Measurements from ENCODE around the gene RMC1.
A peak's percentile ranks its signal among the peaks of the same experiment; 100 is the strongest.

Gene RMC1

GRCh38 chr18:23493654-23494053 is 9.7 kb upstream of the RMC1 start:
- TF ChIP-seq FOXP2 (optimal IDR thresholded peaks at IDR 0.05; ENCODE audit: control extremely low read depth, extremely low read length, insufficient read depth), result no peak
- TF ChIP-seq POLR2AphosphoS5 (IDR thresholded peaks at IDR 0.05; ENCODE audit: borderline replicate concordance, low read depth, low read length), result no peak
- TF ChIP-seq EZH2 (IDR thresholded peaks at IDR 0.05), result no peak
- Histone ChIP-seq H3K36me3 (ENCODE audit: insufficient read depth, low read length) (no peaks in the 10 kb centered on the region), H3K9ac (ENCODE audit: insufficient read length) (no peak overlapping the region), H3K9me3 (ENCODE audit: low read depth, low read length) (no peaks in the 10 kb centered on the region), H3K27ac (no peak overlapping the region), H3K4me3 (no peak overlapping the region)
- no peak for DNase-seq (ENCODE audit: low read depth, low spot score)

DNA sequence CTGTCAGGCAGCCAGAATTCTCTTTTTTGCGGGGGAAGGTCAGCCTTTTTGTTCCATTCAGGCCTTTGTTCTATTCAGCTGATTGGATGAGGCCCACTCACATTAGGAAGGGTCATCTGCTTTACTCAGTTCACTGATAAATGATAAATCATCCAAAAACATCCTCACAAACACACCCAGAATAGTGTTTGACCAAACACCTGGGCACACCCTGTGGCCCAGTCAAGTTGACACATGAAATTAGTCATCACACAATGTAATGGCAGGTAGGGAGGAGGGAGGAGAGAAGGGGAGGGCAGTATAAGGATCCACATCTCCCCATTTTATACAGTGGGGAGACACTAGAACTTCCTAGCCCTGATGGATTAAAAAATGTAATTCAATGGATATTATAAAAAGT is 8.3 kb upstream of the RMC1 start:
- Histone ChIP-seq H3K9me3 (ENCODE audit: low read depth, low read length) (no peaks in the 10 kb centered on the region), H3K27ac (no peak overlapping the region), H3K36me3 (ENCODE audit: insufficient read depth, low read length) (no peaks in the 10 kb centered on the region), H3K4me3 (no peak overlapping the region), H3K9ac (ENCODE audit: insufficient read length) (no peak overlapping the region)
- TF ChIP-seq EZH2 (IDR thresholded peaks at IDR 0.05) (no peak), POLR2AphosphoS5 (IDR thresholded peaks at IDR 0.05; ENCODE audit: borderline replicate concordance, low read depth, low read length) (no peak), FOXP2 (optimal IDR thresholded peaks at IDR 0.05; ENCODE audit: control extremely low read depth, extremely low read length, insufficient read depth) (no peak)
- no peak for DNase-seq (ENCODE audit: low read depth, low spot score)

DNA sequence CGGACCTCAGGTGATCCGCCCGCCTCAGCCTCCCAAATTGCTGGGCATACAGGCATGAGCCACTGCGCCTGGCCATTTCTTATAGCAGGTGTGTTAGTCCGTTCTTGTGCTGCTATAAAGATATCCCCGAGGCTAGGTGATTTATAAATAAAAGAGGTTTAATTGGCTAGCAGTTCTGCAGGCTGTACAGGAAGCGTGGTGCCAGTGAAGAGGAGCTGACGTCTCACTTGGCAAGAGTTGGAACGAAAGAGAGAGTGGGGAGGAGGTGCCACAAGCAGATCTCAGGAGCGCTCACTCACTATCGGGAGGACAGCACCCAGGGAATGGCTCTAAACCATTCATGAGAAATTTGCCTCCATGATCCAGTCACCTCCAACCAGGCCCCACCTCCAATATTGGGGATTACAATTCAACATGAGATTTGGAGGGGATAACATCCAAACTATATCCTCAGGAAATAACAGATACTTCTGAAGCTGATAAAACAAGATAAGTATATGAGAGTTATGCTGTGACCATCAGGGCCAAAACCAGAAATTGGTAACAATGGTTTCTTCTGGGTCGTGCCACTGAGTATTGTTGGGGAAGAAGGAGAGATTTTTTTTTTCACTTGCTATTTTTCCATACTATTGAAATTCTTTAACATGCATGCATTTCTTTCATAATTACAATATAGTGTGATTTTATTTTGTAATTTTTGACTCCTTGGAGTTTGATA is 7.4 kb upstream of the RMC1 start:
- no peak overlapping the region for H3K4me3 ChIP-seq
- TF ChIP-seq POLR2AphosphoS5 (IDR thresholded peaks at IDR 0.05; ENCODE audit: borderline replicate concordance, low read depth, low read length), result no peak
- no peak for TF ChIP-seq EZH2 (IDR thresholded peaks at IDR 0.05)
- no peak for TF ChIP-seq FOXP2 (optimal IDR thresholded peaks at IDR 0.05; ENCODE audit: control extremely low read depth, extremely low read length, insufficient read depth)
- no peaks in the 10 kb centered on the region for H3K9me3 ChIP-seq (ENCODE audit: low read depth, low read length)

DNA sequence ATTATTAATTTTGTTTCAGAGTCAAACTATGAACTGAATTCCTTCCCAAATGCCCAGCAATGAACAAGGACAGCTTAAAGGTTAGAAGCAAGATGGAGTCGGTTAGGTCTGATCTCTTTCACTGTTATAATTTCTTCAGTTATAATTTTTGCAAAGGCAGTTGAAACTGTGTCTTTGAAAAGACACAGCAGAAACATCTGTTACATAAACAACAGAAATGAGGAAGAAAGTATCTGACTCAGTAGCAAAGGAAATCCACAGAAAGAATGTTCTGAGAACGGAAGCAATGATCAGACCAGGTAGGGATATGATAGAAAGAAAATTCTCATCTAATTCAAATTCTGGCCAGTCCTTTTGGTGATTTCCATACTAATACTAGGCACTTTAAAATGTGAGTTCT is 5.2 kb upstream of the RMC1 start:
- Histone ChIP-seq H3K27ac (no peak overlapping the region), H3K36me3 (ENCODE audit: insufficient read depth, low read length) (no peaks in the 10 kb centered on the region), H3K9ac (ENCODE audit: insufficient read length) (no peak overlapping the region), H3K9me3 (ENCODE audit: low read depth, low read length) (no peaks in the 10 kb centered on the region), H3K4me3 (no peak overlapping the region)
- no peak for TF ChIP-seq POLR2AphosphoS5 (IDR thresholded peaks at IDR 0.05; ENCODE audit: borderline replicate concordance, low read depth, low read length)
- no peak for TF ChIP-seq FOXP2 (optimal IDR thresholded peaks at IDR 0.05; ENCODE audit: control extremely low read depth, extremely low read length, insufficient read depth)
- no peak for TF ChIP-seq EZH2 (IDR thresholded peaks at IDR 0.05)
- no peak for DNase-seq (ENCODE audit: low read depth, low spot score)

More for the DNA sequence above, 7.4 kb upstream of the RMC1 start:
- DNase-seq (ENCODE audit: low read depth, low spot score), result no peak
- H3K27ac ChIP-seq, result no peak overlapping the region
- H3K9ac ChIP-seq (ENCODE audit: insufficient read length), result no peak overlapping the region
- H3K36me3 ChIP-seq (ENCODE audit: insufficient read depth, low read length), result no peaks in the 10 kb centered on the region

GRCh38 chr18:23498877-23499276 is 4.4 kb upstream of the RMC1 start:
- Histone ChIP-seq H3K36me3 (ENCODE audit: insufficient read depth, low read length) (no peaks in the 10 kb centered on the region), H3K9ac (ENCODE audit: insufficient read length) (no peak overlapping the region), H3K4me3 (no peak overlapping the region), H3K27ac (no peak overlapping the region), H3K9me3 (ENCODE audit: low read depth, low read length) (no peaks in the 10 kb centered on the region)
- TF ChIP-seq FOXP2 (optimal IDR thresholded peaks at IDR 0.05; ENCODE audit: control extremely low read depth, extremely low read length, insufficient read depth) (no peak), POLR2AphosphoS5 (IDR thresholded peaks at IDR 0.05; ENCODE audit: borderline replicate concordance, low read depth, low read length) (no peak), EZH2 (IDR thresholded peaks at IDR 0.05) (no peak)
- peak; percentile 48 for DNase-seq (ENCODE audit: low read depth, low spot score)

DNA sequence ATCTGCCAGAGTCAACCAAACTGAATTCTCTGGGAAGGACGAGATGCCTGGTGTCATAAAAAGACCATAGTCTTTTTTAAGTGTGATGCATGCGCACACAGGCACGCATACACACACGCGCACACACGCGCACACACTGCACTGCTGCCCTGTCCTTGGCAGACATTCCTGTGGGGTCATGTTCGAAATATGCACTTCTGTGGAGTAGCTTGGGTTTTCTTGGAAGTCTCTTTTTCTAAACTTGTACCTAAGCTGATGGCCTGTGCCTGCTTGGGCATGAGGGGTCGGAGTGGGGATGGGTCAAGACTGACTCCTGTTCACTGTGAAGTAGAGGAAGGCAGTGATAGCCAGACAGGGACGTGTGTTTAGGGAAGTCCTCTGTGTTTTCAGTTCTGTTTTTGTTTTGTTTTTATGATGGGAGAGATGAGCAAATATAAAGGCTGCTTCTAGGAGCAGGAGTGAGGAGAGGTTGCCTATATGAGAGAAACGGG is 4.0 kb upstream of the RMC1 start:
- no peaks in the 10 kb centered on the region for H3K9me3 ChIP-seq (ENCODE audit: low read depth, low read length)
- H3K27ac ChIP-seq, result no peak overlapping the region
- no peaks in the 10 kb centered on the region for H3K36me3 ChIP-seq (ENCODE audit: insufficient read depth, low read length)
- no peak for TF ChIP-seq EZH2 (IDR thresholded peaks at IDR 0.05)
- TF ChIP-seq POLR2AphosphoS5 (IDR thresholded peaks at IDR 0.05; ENCODE audit: borderline replicate concordance, low read depth, low read length), result no peak
- TF ChIP-seq FOXP2 (optimal IDR thresholded peaks at IDR 0.05; ENCODE audit: control extremely low read depth, extremely low read length, insufficient read depth), result no peak
- H3K4me3 ChIP-seq, result no peak overlapping the region
- no peak for DNase-seq (ENCODE audit: low read depth, low spot score)
- no peak overlapping the region for H3K9ac ChIP-seq (ENCODE audit: insufficient read length)

- no peak overlapping the region for H3K9ac ChIP-seq (ENCODE audit: insufficient read length)
- no peak overlapping the region for H3K27ac ChIP-seq
- H3K4me3 ChIP-seq, result no peak overlapping the region
- no peaks in the 10 kb centered on the region for H3K9me3 ChIP-seq (ENCODE audit: low read depth, low read length)
- TF ChIP-seq POLR2AphosphoS5 (IDR thresholded peaks at IDR 0.05; ENCODE audit: borderline replicate concordance, low read depth, low read length), result no peak
- no peak for TF ChIP-seq FOXP2 (optimal IDR thresholded peaks at IDR 0.05; ENCODE audit: control extremely low read depth, extremely low read length, insufficient read depth)
- TF ChIP-seq EZH2 (IDR thresholded peaks at IDR 0.05), result no peak
- DNase-seq (ENCODE audit: low read depth, low spot score), result no peak
- H3K36me3 ChIP-seq (ENCODE audit: insufficient read depth, low read length), result no peaks in the 10 kb centered on the region
Measured at GRCh38 chr18:23501626-23502025, 1.7 kb upstream of the RMC1 start.

DNA sequence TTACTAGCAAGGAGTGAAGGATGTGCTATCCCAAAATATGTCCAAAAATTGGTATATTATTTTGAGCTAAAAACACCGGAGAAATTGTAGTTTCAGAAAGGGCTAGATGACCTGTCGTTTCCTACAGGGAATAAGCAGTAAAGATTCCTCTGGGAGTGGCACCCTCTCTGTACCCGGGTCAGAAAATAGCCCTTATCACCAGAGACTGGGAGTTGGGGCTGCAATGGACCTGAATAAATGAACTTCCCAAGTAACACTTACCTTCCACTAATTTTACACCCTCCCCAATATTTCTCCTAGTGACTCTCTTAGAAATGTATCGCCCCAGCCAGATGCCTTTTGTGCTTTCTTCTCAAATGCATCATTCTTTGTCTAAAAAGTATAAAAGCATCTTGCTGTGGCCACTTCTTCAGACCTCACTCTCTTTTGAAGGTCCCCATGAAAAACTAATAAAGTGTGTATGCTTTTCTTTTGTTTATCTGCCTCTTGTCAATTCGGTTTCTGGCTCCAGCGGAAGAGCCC is 734 bp upstream of the RMC1 start:
- no peak for DNase-seq (ENCODE audit: low read depth, low spot score)
- H3K27ac ChIP-seq, result 0 out of 2 replicates have a peak overlapping the region, but pooled peaks have one; percentile 42
- TF ChIP-seq EZH2 (IDR thresholded peaks at IDR 0.05) (no peak), POLR2AphosphoS5 (IDR thresholded peaks at IDR 0.05; ENCODE audit: borderline replicate concordance, low read depth, low read length) (no peak), FOXP2 (optimal IDR thresholded peaks at IDR 0.05; ENCODE audit: control extremely low read depth, extremely low read length, insufficient read depth) (no peak)

More for the DNA sequence above, 734 bp upstream of the RMC1 start:
- no peaks in the 10 kb centered on the region for H3K36me3 ChIP-seq (ENCODE audit: insufficient read depth, low read length)
- no peaks in the 10 kb centered on the region for H3K9me3 ChIP-seq (ENCODE audit: low read depth, low read length)
- peak overlapping the region; percentile 88 for H3K9ac ChIP-seq (ENCODE audit: insufficient read length)
- peak overlapping the region; percentile 96 for H3K4me3 ChIP-seq

All from SK-N-MC (cell line).